ENCODE measurements around the gene PIP5K1C. TPM values are rescaled to one million over a fixed set of nuclear protein-coding genes. Genes with fewer than 3 reads are reported as not detected.

PIP5K1C gene
- total and polyA plus RNA-seq, 7 experiments from 2014 or later = 6.8 to 32.4 (median 21.8) TPM

- POLR2A ChIA-PET = no interaction called here
- Histone ChIP-seq H3K27me3 (ENCODE audit: control insufficient read depth in 2 of 2, insufficient read depth in 2 of 2, low read length in 2 of 2) (no peaks in the 10 kb centered on the region), H3K9me3 (ENCODE audit: control insufficient read depth in 2 of 3, low read length in 3 of 3) (no peaks in the 10 kb centered on the region), H3K4me1 (ENCODE audit: control insufficient read depth in 2 of 2, insufficient read depth in 2 of 2, low read length in 2 of 2) (no peaks in the 10 kb centered on the region), H3K36me3 (ENCODE audit: control insufficient read depth in 2 of 3, insufficient read depth in 3 of 3, low read length in 3 of 3) (peaks cover 0 to 82% (median 5%) of the 10 kb centered on the region in 3 experiments), H3K27ac (ENCODE audit: low read depth, low read length) (no peak overlapping the region), H3K4me3 (ENCODE audit: low read length) (no peak overlapping the region)
- CTCF ChIA-PET = no interaction called here
- Mint-ChIP-seq H3K4me3 (no peak overlapping the region), H3K9me3 (no peaks in the 10 kb centered on the region), H3K4me1 (no peaks in the 10 kb centered on the region), H3K36me3 (peaks cover 4 to 30% (median 6%) of the 10 kb centered on the region in 5 donors), H3K27ac (no peak overlapping the region), H3K27me3 (no peaks in the 10 kb centered on the region)
- intact Hi-C loops (cut with micrococcal nuclease) = no loop called here
- DNase-seq (no peak), ATAC-seq (no peak)
Measured at GRCh38 chr19:3659746-3660112, 40.5 kb downstream of the PIP5K1C start.

- Mint-ChIP-seq H3K27ac (no peak overlapping the region), H3K36me3 (peaks cover 4 to 30% (median 6%) of the 10 kb centered on the region in 5 donors), H3K27me3 (no peaks in the 10 kb centered on the region), H3K4me3 (no peak overlapping the region), H3K4me1 (no peaks in the 10 kb centered on the region), H3K9me3 (no peaks in the 10 kb centered on the region)
- Histone ChIP-seq H3K4me1 (ENCODE audit: control insufficient read depth in 2 of 2, insufficient read depth in 2 of 2, low read length in 2 of 2) (no peaks in the 10 kb centered on the region), H3K9me3 (ENCODE audit: control insufficient read depth in 2 of 3, low read length in 3 of 3) (no peaks in the 10 kb centered on the region), H3K36me3 (ENCODE audit: control insufficient read depth in 2 of 3, insufficient read depth in 3 of 3, low read length in 3 of 3) (peaks cover 0 to 75% (median 3%) of the 10 kb centered on the region in 3 experiments), H3K27ac (ENCODE audit: low read depth, low read length) (no peak overlapping the region), H3K27me3 (ENCODE audit: control insufficient read depth in 2 of 2, insufficient read depth in 2 of 2, low read length in 2 of 2) (no peaks in the 10 kb centered on the region), H3K4me3 (ENCODE audit: low read length) (no peak overlapping the region)
- intact Hi-C loops (cut with micrococcal nuclease) = no loop called here
- POLR2A ChIA-PET = no interaction called here
- no peak for ATAC-seq
- DNase-seq = no peak
- CTCF ChIA-PET = interaction anchor here (0.7 kb wide), 1 partner anchor 35 kb away, joined by 3 read pairs; no protein-coding TSS in a partner anchor
Measured at GRCh38 chr19:3658870-3659745, 41.2 kb downstream of the PIP5K1C start.

GRCh38 chr19:3658004-3658869 is 42.0 kb downstream of the PIP5K1C start:
- Histone ChIP-seq H3K27me3 (ENCODE audit: control insufficient read depth in 2 of 2, insufficient read depth in 2 of 2, low read length in 2 of 2) (no peaks in the 10 kb centered on the region), H3K36me3 (ENCODE audit: control insufficient read depth in 2 of 3, insufficient read depth in 3 of 3, low read length in 3 of 3) (peaks cover 0 to 72% (median 3%) of the 10 kb centered on the region in 3 experiments), H3K4me1 (ENCODE audit: control insufficient read depth in 2 of 2, insufficient read depth in 2 of 2, low read length in 2 of 2) (no peaks in the 10 kb centered on the region), H3K9me3 (ENCODE audit: control insufficient read depth in 2 of 3, low read length in 3 of 3) (no peaks in the 10 kb centered on the region), H3K27ac (ENCODE audit: low read depth, low read length) (no peak overlapping the region), H3K4me3 (ENCODE audit: low read length) (no peak overlapping the region)
- no peak overlapping the region for H3K4me3 Mint-ChIP-seq
- no peak overlapping the region for H3K27ac Mint-ChIP-seq
- H3K9me3 Mint-ChIP-seq = no peaks in the 10 kb centered on the region
- ChIA-PET CTCF (interaction anchor here (0.6 to 0.7 kb wide), 2 partner anchors 36 to 60 kb away, joined by 3 read pairs; no protein-coding TSS in a partner anchor), POLR2A (no interaction called here)
- peaks cover 4 to 28% (median 6%) of the 10 kb centered on the region in 5 donors for H3K36me3 Mint-ChIP-seq
- ATAC-seq = no peak
- DNase-seq = no peak
- intact Hi-C loops (cut with micrococcal nuclease) = no loop called here
- H3K27me3 Mint-ChIP-seq = no peaks in the 10 kb centered on the region
- H3K4me1 Mint-ChIP-seq = no peaks in the 10 kb centered on the region

- H3K9me3 ChIP-seq (ENCODE audit: control insufficient read depth in 2 of 3, low read length in 3 of 3) = no peaks in the 10 kb centered on the region
- Mint-ChIP-seq H3K27me3 (no peaks in the 10 kb centered on the region), H3K27ac (no peak overlapping the region), H3K4me3 (no peak overlapping the region), H3K36me3 (peaks cover 4 to 25% (median 6%) of the 10 kb centered on the region in 5 donors), H3K4me1 (no peaks in the 10 kb centered on the region), H3K9me3 (no peaks in the 10 kb centered on the region)
- H3K4me1 ChIP-seq (ENCODE audit: control insufficient read depth in 2 of 2, insufficient read depth in 2 of 2, low read length in 2 of 2) = no peaks in the 10 kb centered on the region
- ChIA-PET POLR2A (no interaction called here), CTCF (interaction anchor here (0.6 kb wide), 1 partner anchor 61 kb away, joined by 3 read pairs; no protein-coding TSS in a partner anchor)
- no peak overlapping the region for H3K4me3 ChIP-seq (ENCODE audit: low read length)
- H3K27ac ChIP-seq (ENCODE audit: low read depth, low read length) = no peak overlapping the region
- H3K27me3 ChIP-seq (ENCODE audit: control insufficient read depth in 2 of 2, insufficient read depth in 2 of 2, low read length in 2 of 2) = no peaks in the 10 kb centered on the region
- H3K36me3 ChIP-seq (ENCODE audit: control insufficient read depth in 2 of 3, insufficient read depth in 3 of 3, low read length in 3 of 3) = peaks cover 0 to 76% (median 3%) of the 10 kb centered on the region in 3 experiments
- intact Hi-C loops (cut with micrococcal nuclease) = no loop called here
- no peak for DNase-seq
- no peak for ATAC-seq
Measured at GRCh38 chr19:3657395-3657769, 42.9 kb downstream of the PIP5K1C start.

- DNase-seq (no peak), ATAC-seq (no peak)
- Histone ChIP-seq H3K9me3 (ENCODE audit: control insufficient read depth in 2 of 3, low read length in 3 of 3) (no peaks in the 10 kb centered on the region), H3K27me3 (ENCODE audit: control insufficient read depth in 2 of 2, insufficient read depth in 2 of 2, low read length in 2 of 2) (no peaks in the 10 kb centered on the region), H3K4me3 (ENCODE audit: low read length) (no peak overlapping the region), H3K4me1 (ENCODE audit: control insufficient read depth in 2 of 2, insufficient read depth in 2 of 2, low read length in 2 of 2) (no peaks in the 10 kb centered on the region), H3K27ac (ENCODE audit: low read depth, low read length) (no peak overlapping the region), H3K36me3 (ENCODE audit: control insufficient read depth in 2 of 3, insufficient read depth in 3 of 3, low read length in 3 of 3) (peaks cover 0 to 79% (median 3%) of the 10 kb centered on the region in 3 experiments)
- ChIA-PET CTCF (no interaction called here), POLR2A (no interaction called here)
- Mint-ChIP-seq H3K36me3 (peaks cover 4 to 25% (median 6%) of the 10 kb centered on the region in 5 donors), H3K9me3 (no peaks in the 10 kb centered on the region), H3K4me1 (no peaks in the 10 kb centered on the region), H3K27me3 (no peaks in the 10 kb centered on the region), H3K4me3 (no peak overlapping the region), H3K27ac (no peak overlapping the region)
- intact Hi-C loops (cut with micrococcal nuclease) = no loop called here
Measured at GRCh38 chr19:3656747-3657394, 43.4 kb downstream of the PIP5K1C start.

GRCh38 chr19:3656073-3656746 is 44.1 kb downstream of the PIP5K1C start:
- Histone ChIP-seq H3K36me3 (ENCODE audit: control insufficient read depth in 2 of 3, insufficient read depth in 3 of 3, low read length in 3 of 3) (peaks cover 0 to 79% (median 3%) of the 10 kb centered on the region in 3 experiments), H3K4me1 (ENCODE audit: control insufficient read depth in 2 of 2, insufficient read depth in 2 of 2, low read length in 2 of 2) (no peaks in the 10 kb centered on the region), H3K27ac (ENCODE audit: low read depth, low read length) (no peak overlapping the region), H3K27me3 (ENCODE audit: control insufficient read depth in 2 of 2, insufficient read depth in 2 of 2, low read length in 2 of 2) (no peaks in the 10 kb centered on the region), H3K4me3 (ENCODE audit: low read length) (no peak overlapping the region), H3K9me3 (ENCODE audit: control insufficient read depth in 2 of 3, low read length in 3 of 3) (no peaks in the 10 kb centered on the region)
- Mint-ChIP-seq H3K9me3 (no peaks in the 10 kb centered on the region), H3K4me1 (no peaks in the 10 kb centered on the region), H3K27ac (no peak overlapping the region), H3K27me3 (no peaks in the 10 kb centered on the region), H3K4me3 (no peak overlapping the region), H3K36me3 (peaks cover 4 to 25% (median 6%) of the 10 kb centered on the region in 5 donors)
- CTCF ChIA-PET = no interaction called here
- no peak for DNase-seq
- intact Hi-C loops (cut with micrococcal nuclease) = no loop called here
- POLR2A ChIA-PET = no interaction called here
- ATAC-seq = no peak

Data from naive thymus-derived CD4-positive, alpha-beta T cell (primary cell).